ENCODE data around the gene SKAP2.

DNA sequence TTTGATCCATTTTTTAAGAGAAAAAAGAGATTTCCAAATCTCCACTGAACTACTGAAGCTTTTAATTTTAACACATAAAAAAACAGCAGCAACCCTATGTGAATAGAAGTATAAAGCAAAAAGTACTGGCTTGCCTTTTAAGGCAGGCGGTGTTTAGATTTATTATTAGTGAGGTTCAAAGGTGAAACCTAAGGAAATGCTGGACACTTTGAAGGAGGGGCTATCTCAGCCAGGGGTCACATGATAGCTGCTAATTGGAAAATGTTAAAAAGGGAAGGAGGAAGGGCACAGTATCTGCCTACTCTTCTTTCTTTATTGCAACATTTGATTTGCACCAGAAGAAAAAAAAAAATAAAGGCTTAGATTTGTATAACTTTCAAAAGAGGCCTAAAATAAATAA is 183.8 kb downstream of the SKAP2 start:
- TF ChIP-seq, protein P1, sequence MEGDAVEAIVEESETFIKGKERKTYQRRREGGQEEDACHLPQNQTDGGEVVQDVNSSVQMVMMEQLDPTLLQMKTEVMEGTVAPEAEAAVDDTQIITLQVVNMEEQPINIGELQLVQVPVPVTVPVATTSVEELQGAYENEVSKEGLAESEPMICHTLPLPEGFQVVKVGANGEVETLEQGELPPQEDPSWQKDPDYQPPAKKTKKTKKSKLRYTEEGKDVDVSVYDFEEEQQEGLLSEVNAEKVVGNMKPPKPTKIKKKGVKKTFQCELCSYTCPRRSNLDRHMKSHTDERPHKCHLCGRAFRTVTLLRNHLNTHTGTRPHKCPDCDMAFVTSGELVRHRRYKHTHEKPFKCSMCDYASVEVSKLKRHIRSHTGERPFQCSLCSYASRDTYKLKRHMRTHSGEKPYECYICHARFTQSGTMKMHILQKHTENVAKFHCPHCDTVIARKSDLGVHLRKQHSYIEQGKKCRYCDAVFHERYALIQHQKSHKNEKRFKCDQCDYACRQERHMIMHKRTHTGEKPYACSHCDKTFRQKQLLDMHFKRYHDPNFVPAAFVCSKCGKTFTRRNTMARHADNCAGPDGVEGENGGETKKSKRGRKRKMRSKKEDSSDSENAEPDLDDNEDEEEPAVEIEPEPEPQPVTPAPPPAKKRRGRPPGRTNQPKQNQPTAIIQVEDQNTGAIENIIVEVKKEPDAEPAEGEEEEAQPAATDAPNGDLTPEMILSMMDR (optimal IDR thresholded peaks at IDR 0.05 in 1 of 3, IDR thresholded peaks at IDR 0.05 in 1 of 3, conservative IDR thresholded peaks at IDR 0.05 in 1 of 3; ENCODE audit: extremely low read depth in 1 of 3, insufficient read depth in 2 of 3, low read length in 3 of 3): no peak
- no peak for TF ChIP-seq EZH2 (IDR thresholded peaks at IDR 0.05; ENCODE audit: low read length)

All from keratinocyte (primary cell).